Measurements from ENCODE around the gene WIPI1.
A peak's percentile ranks its signal among the peaks of the same experiment; 100 is the strongest.

DNA sequence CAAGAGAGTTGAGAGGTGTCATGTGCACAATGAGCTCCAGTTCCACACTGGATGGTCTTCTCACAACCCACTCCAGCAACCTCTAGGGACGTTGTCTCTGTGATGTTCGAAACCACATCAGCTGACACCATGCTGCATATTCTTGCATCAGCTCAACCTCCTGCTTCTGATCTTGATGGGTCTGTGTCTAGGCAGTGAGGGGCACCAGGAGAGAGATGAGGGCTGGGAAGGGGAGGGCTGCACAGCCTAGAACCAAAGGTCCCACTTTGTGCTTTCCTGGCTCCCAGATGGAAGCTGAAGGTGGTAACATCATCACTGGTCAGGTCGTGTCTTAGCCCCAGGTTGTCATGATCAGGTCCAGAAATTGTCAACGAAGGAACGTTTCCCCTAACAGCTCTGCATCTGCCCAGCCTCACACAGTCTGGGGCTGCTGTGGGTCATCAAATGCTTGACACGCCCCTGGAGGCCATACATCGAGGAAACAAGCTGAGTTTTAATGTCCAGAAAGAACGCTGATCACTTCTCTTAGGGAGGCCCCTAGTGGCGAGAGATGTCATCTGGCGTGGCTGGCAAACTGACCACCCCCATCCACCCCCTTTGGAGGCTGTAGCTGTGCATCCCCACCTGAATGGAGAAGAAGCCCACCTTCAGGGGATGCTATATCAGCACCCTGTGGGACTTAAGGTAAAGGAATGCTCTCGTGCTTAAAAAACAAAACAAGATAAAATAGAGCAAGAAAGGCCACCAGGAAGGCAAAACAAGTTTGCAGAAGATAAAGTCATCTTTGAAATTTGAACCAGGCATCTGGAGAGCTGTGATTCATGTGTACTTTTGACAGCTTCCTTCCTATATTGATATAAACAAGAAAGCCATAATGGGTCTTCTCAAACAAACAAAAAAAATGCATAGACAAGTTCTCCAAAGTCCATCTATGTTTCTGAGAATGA is 58.3 kb downstream of the WIPI1 start:
- peak in 1 of 2 experiments; percentile 60; a peak in 2 of 4 replicates for TF ChIP-seq EP300 (IDR thresholded peaks at IDR 0.05; ENCODE audit: low read depth in 2 of 2, low read length in 2 of 2)
- TF ChIP-seq EP300 (CRISPR knock-in tag; IDR thresholded peaks at IDR 0.05; ENCODE audit: borderline replicate concordance): peak; percentile 2; the same call in 1 of the 2 replicates
- TF ChIP-seq, protein P1, sequence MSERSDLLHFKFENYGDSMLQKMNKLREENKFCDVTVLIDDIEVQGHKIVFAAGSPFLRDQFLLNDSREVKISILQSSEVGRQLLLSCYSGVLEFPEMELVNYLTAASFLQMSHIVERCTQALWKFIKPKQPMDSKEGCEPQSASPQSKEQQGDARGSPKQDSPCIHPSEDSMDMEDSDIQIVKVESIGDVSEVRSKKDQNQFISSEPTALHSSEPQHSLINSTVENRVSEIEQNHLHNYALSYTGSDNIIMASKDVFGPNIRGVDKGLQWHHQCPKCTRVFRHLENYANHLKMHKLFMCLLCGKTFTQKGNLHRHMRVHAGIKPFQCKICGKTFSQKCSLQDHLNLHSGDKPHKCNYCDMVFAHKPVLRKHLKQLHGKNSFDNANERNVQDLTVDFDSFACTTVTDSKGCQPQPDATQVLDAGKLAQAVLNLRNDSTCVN (CRISPR knock-in tag; IDR thresholded peaks at IDR 0.05; ENCODE audit: borderline replicate concordance): peak; percentile 68; the same call in 1 of the 2 replicates

Measured in HepG2 (cell line).